ENCODE results near the gene UCN. TPM values are rescaled to one million over a fixed set of nuclear protein-coding genes. Genes with fewer than 3 reads are reported as not detected.

Gene UCN
- total RNA-seq, 3 donors from 2014 or later (not counting 1 experiment from before 2014, with no cell fraction given) = 1.6 to 3.6 (median 2.4) TPM

- Mint-ChIP-seq H3K36me3 (no peaks in the 10 kb centered on the region), H3K4me1 (peaks cover 0 to 12% of the 10 kb centered on the region in 2 donors), H3K27me3 (ENCODE audit: low read depth in 2 of 2) (peaks cover 5 to 6% of the 10 kb centered on the region in 2 donors), H3K4me3 (no peak overlapping the region), H3K27ac (no peak overlapping the region), H3K9me3 (no peaks in the 10 kb centered on the region)
- H3K9me3 ChIP-seq (ENCODE audit: control insufficient read depth, insufficient read depth, low read length) = no peaks in the 10 kb centered on the region
- H3K4me1 ChIP-seq (ENCODE audit: control insufficient read depth, insufficient read depth, low read length) = peaks cover 17% of the 10 kb centered on the region
- peaks cover 11% of the 10 kb centered on the region for H3K27me3 ChIP-seq (ENCODE audit: control insufficient read depth, insufficient read depth, low read length)
- H3K4me3 ChIP-seq (ENCODE audit: low read length) = no peak overlapping the region
- TF ChIP-seq, protein P1, sequence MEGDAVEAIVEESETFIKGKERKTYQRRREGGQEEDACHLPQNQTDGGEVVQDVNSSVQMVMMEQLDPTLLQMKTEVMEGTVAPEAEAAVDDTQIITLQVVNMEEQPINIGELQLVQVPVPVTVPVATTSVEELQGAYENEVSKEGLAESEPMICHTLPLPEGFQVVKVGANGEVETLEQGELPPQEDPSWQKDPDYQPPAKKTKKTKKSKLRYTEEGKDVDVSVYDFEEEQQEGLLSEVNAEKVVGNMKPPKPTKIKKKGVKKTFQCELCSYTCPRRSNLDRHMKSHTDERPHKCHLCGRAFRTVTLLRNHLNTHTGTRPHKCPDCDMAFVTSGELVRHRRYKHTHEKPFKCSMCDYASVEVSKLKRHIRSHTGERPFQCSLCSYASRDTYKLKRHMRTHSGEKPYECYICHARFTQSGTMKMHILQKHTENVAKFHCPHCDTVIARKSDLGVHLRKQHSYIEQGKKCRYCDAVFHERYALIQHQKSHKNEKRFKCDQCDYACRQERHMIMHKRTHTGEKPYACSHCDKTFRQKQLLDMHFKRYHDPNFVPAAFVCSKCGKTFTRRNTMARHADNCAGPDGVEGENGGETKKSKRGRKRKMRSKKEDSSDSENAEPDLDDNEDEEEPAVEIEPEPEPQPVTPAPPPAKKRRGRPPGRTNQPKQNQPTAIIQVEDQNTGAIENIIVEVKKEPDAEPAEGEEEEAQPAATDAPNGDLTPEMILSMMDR (IDR thresholded peaks at IDR 0.05) = no peak
- H3K27ac ChIP-seq (ENCODE audit: low read length) = no peak overlapping the region
- 96% methylated on average over 6 of the region's 6 CpGs for WGBS (ENCODE audit: insufficient coverage)
- peaks cover 4% of the 10 kb centered on the region for H3K36me3 ChIP-seq (ENCODE audit: control insufficient read depth, insufficient read depth, low read length)
- ATAC-seq = no peak
- no peak for DNase-seq
- intact Hi-C loops (cut with micrococcal nuclease) = no loop called here
These were observed 1.4 kb upstream of the UCN start for GRCh38 chr2:27309651-27310050.

- DNase-seq = no peak
- no peaks in the 10 kb centered on the region for H3K36me3 Mint-ChIP-seq
- peaks cover 5 to 6% of the 10 kb centered on the region in 2 donors for H3K27me3 Mint-ChIP-seq (ENCODE audit: low read depth in 2 of 2)
- H3K4me3 Mint-ChIP-seq = peak overlapping the region; percentile 63
- WGBS (ENCODE audit: insufficient coverage) = 53% methylated on average over 75 of the region's 75 CpGs
- no peak overlapping the region for H3K27ac Mint-ChIP-seq
- TF ChIP-seq, protein P1 (IDR thresholded peaks at IDR 0.05) = no peak
- no peaks in the 10 kb centered on the region for H3K9me3 ChIP-seq (ENCODE audit: control insufficient read depth, insufficient read depth, low read length)
- peaks cover 20% of the 10 kb centered on the region for H3K4me1 ChIP-seq (ENCODE audit: control insufficient read depth, insufficient read depth, low read length)
- H3K27me3 ChIP-seq (ENCODE audit: control insufficient read depth, insufficient read depth, low read length) = peaks cover 11% of the 10 kb centered on the region
- no peak overlapping the region for H3K27ac ChIP-seq (ENCODE audit: low read length)
- no peak overlapping the region for H3K4me3 ChIP-seq (ENCODE audit: low read length)
- H3K9me3 Mint-ChIP-seq = no peaks in the 10 kb centered on the region
- ATAC-seq = no peak
- peaks cover 0 to 12% of the 10 kb centered on the region in 2 donors for H3K4me1 Mint-ChIP-seq
- peaks cover 4% of the 10 kb centered on the region for H3K36me3 ChIP-seq (ENCODE audit: control insufficient read depth, insufficient read depth, low read length)
- intact Hi-C loops (cut with micrococcal nuclease) = no loop called here
These were observed 493 bp downstream of the UCN start for GRCh38 chr2:27307545-27308358.

DNA sequence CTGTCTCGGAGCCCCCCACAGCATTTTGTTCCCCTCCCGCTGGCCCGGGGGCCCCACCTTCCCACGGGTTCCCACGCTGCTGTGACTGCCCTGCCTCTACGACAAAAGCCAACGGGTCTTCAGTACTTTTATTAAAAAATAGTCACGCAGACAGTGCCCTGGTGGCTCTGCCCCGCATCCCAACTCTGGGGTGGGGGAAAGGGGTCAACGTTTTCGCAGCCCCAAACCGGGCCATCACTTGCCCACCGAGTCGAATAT is 1.0 kb downstream of the UCN start:
- intact Hi-C loops (cut with micrococcal nuclease) = no loop called here
- TF ChIP-seq, protein P1 (IDR thresholded peaks at IDR 0.05) = no peak
- 14% methylated on average over 14 of the region's 14 CpGs for WGBS (ENCODE audit: insufficient coverage)
- Histone ChIP-seq H3K27me3 (ENCODE audit: control insufficient read depth, insufficient read depth, low read length) (peaks cover 11% of the 10 kb centered on the region), H3K4me1 (ENCODE audit: control insufficient read depth, insufficient read depth, low read length) (peaks cover 20% of the 10 kb centered on the region), H3K27ac (ENCODE audit: low read length) (no peak overlapping the region), H3K36me3 (ENCODE audit: control insufficient read depth, insufficient read depth, low read length) (peaks cover 4% of the 10 kb centered on the region), H3K4me3 (ENCODE audit: low read length) (no peak overlapping the region), H3K9me3 (ENCODE audit: control insufficient read depth, insufficient read depth, low read length) (no peaks in the 10 kb centered on the region)
- no peaks in the 10 kb centered on the region for H3K36me3 Mint-ChIP-seq
- no peaks in the 10 kb centered on the region for H3K9me3 Mint-ChIP-seq
- ATAC-seq (no peak), DNase-seq (no peak)
- peaks cover 5 to 6% of the 10 kb centered on the region in 2 donors for H3K27me3 Mint-ChIP-seq (ENCODE audit: low read depth in 2 of 2)
- H3K4me1 Mint-ChIP-seq = peaks cover 0 to 12% of the 10 kb centered on the region in 2 donors
- peak overlapping the region; percentile 63 for H3K4me3 Mint-ChIP-seq
- H3K27ac Mint-ChIP-seq = peak overlapping the region in 1 of 2 donors; percentile 36

Measured in natural killer cell (primary cell).